ENCODE measurements around the gene CYTIP. TPM values are rescaled to one million over a fixed set of nuclear protein-coding genes. Genes with fewer than 3 reads are reported as not detected.

Gene CYTIP
- total and polyA plus RNA-seq, 2 of the 4 experiments (the other 2 are of a cell fraction): not detected

- DNase-seq (no peak), ATAC-seq (ENCODE audit: low read depth) (no peak)
- no peak overlapping the region for H2AK9ac ChIP-seq (replicated peaks; ENCODE audit: low read depth, low read length, poor library complexity)
- H3K18ac ChIP-seq (ENCODE audit: low read depth, low read length): peak overlapping the region; percentile 90; the same call in 1 of the 2 replicates
- no peaks in the 10 kb centered on the region for H3K36me3 ChIP-seq (ENCODE audit: control insufficient read depth, insufficient read depth, low read length)
- H3K23ac ChIP-seq (ENCODE audit: low read depth, low read length): no peak overlapping the region
- no peak overlapping the region for H2AFZ ChIP-seq (replicated peaks; ENCODE audit: low read length, poor library complexity)
- no peaks in the 10 kb centered on the region for H3K27me3 ChIP-seq (ENCODE audit: control insufficient read depth, insufficient read depth, low read length)
- no peak overlapping the region for H3K56ac ChIP-seq (ENCODE audit: extremely low read depth, insufficient read depth, low read length)
- intact Hi-C loops (cut with micrococcal nuclease) (no loop called here), dilution Hi-C loops (cut with HindIII; ENCODE audit: low sequenced_read_pairs, unreplicated experiment) (no loop called here), in situ Hi-C loops (cut with MboI; ENCODE audit: low sequenced_read_pairs) (no loop called here)
- H3K4me3 ChIP-seq (ENCODE audit: insufficient read depth, low read depth, low read length): no peak overlapping the region
- no peak overlapping the region for H3K9ac ChIP-seq (ENCODE audit: low read depth, low read length)
- peak overlapping the region in 1 of 2 experiments; percentile 9; a peak in 2 of 4 replicates for H4K8ac ChIP-seq (ENCODE audit: low read depth in 2 of 2, low read length in 2 of 2)
- H3K9me1 ChIP-seq (ENCODE audit: insufficient read depth, low read length): no peaks in the 10 kb centered on the region
- peak overlapping the region; percentile 79; the same call in 1 of the 2 replicates for H2BK20ac ChIP-seq (ENCODE audit: low read depth, low read length)
- POLR2A ChIA-PET (ENCODE audit: unreplicated experiment): no interaction called here
- H4K20me1 ChIP-seq (ENCODE audit: insufficient read depth, low read length): no peaks in the 10 kb centered on the region
- H3K14ac ChIP-seq (replicated peaks; ENCODE audit: low read depth, low read length): peak overlapping the region; percentile 19
- H3K27ac ChIP-seq (ENCODE audit: insufficient read depth, low read length): no peak overlapping the region
- CTCF ChIA-PET: no interaction called here
- no peak overlapping the region for H4K91ac ChIP-seq (ENCODE audit: insufficient read depth, low read depth, low read length)
- BruUV-seq (replicated peaks): no TSS peak
- H3K79me1 ChIP-seq (ENCODE audit: low read depth in 1 of 2, low read length in 2 of 2): no peaks in the 10 kb centered on the region
- TF ChIP-seq, protein P1, sequence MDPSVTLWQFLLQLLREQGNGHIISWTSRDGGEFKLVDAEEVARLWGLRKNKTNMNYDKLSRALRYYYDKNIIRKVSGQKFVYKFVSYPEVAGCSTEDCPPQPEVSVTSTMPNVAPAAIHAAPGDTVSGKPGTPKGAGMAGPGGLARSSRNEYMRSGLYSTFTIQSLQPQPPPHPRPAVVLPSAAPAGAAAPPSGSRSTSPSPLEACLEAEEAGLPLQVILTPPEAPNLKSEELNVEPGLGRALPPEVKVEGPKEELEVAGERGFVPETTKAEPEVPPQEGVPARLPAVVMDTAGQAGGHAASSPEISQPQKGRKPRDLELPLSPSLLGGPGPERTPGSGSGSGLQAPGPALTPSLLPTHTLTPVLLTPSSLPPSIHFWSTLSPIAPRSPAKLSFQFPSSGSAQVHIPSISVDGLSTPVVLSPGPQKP (IDR thresholded peaks at IDR 0.05; ENCODE audit: borderline replicate concordance, low read depth, low read length): no peak
- TF ChIP-seq, protein P2, sequence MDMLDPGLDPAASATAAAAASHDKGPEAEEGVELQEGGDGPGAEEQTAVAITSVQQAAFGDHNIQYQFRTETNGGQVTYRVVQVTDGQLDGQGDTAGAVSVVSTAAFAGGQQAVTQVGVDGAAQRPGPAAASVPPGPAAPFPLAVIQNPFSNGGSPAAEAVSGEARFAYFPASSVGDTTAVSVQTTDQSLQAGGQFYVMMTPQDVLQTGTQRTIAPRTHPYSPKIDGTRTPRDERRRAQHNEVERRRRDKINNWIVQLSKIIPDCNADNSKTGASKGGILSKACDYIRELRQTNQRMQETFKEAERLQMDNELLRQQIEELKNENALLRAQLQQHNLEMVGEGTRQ (IDR thresholded peaks at IDR 0.05; ENCODE audit: low read depth, low read length): no peak
- peak overlapping the region; percentile 51; the same call in 1 of the 2 replicates for H4K5ac ChIP-seq (ENCODE audit: low read depth, low read length)
- no peaks in the 10 kb centered on the region for H3K9me3 ChIP-seq (ENCODE audit: control insufficient read depth, insufficient read depth, low read length)
- H2BK5ac ChIP-seq (ENCODE audit: low read depth, low read length, poor library complexity, severe bottlenecking): peak overlapping the region; percentile 24
- H3K4ac ChIP-seq (ENCODE audit: low read depth, low read length): peak overlapping the region; percentile 40; the same call in 1 of the 2 replicates
- H3K4me2 ChIP-seq (ENCODE audit: low read depth, low read length): no peak overlapping the region
- no peaks in the 10 kb centered on the region; the same call in 1 of the 2 replicates for H3K4me1 ChIP-seq (ENCODE audit: control insufficient read depth, insufficient read depth, low read length)
- peak overlapping the region; percentile 12; the same call in 1 of the 3 replicates for H2BK15ac ChIP-seq (ENCODE audit: low read depth, low read length)
- H2BK120ac ChIP-seq (ENCODE audit: low read depth, low read length): peak overlapping the region; percentile 76
- H2AK5ac ChIP-seq (ENCODE audit: low read depth, low read length): no peak overlapping the region
These were observed 26.4 kb upstream of the CYTIP start for GRCh38 chr2:157470321-157470720.
